Activated CD8-positive, alpha-beta memory T cell treated with anti-CD3 and anti-CD28 coated beads for 48 hours (primary cell): ENCODE data around the gene UCKL1.
"Not testable (repeated sequence)": the region's sequence is repeated elsewhere in the genome, so short reads cannot be mapped to it uniquely, and the experiment has no call there.

Source experiments
- DNase-seq, 3 experiments: peaks; one replicate each; pipeline ENCODE4 v3.0.0-alpha.2; 2020; ENCODE audit warnings: low read depth in 2 of 3, low spot score in 2 of 3

UCKL1 gene

GRCh38 chr20:63955827-63956663 is at the start of gene UCKL1:
TSS of gene UCKL1 (minus strand) at chr20:63956416. CDS start at chr20:63956372, 44 bp downstream.
- DNase-seq, result peak in 1 of 3 experiments; percentile 69

- no peak for DNase-seq
These were observed 49.2 kb upstream of the UCKL1 start for GRCh38 chr20:64005394-64005793.

GRCh38 chr20:64003960-64004725 is 47.9 kb upstream of the UCKL1 start:
- no peak for DNase-seq

GRCh38 chr20:64001607-64002011 is 45.4 kb upstream of the UCKL1 start:
- no peak for DNase-seq

- no peak for DNase-seq
These were observed 44.7 kb upstream of the UCKL1 start for GRCh38 chr20:64000906-64001305.

- DNase-seq, result no peak
These were observed 26.7 kb upstream of the UCKL1 start for GRCh38 chr20:63982937-63983336.

- peak; percentile 85 to 89 (median 86) for DNase-seq
These were observed 24.9 kb upstream of the UCKL1 start, which contains the start of gene PRPF6 for GRCh38 chr20:63980806-63981728. TSS of gene PRPF6 (plus strand) at chr20:63981132. CDS start at chr20:63981246, 114 bp downstream.

- no peak for DNase-seq
These were observed 24.1 kb upstream of the UCKL1 start for GRCh38 chr20:63980317-63980805.

GRCh38 chr20:63979557-63980316 is 23.5 kb upstream of the UCKL1 start, which contains the start of gene SAMD10:
TSS of gene SAMD10 (minus strand) at chr20:63979642. CDS start at chr20:63979467, 175 bp downstream.
- peak; percentile 72 to 87 (median 79) for DNase-seq

GRCh38 chr20:63979229-63979556 is 23.0 kb upstream of the UCKL1 start:
- no peak for DNase-seq

- peak in 2 of 3 experiments; percentile 27 to 66 for DNase-seq
These were observed 22.4 kb upstream of the UCKL1 start for GRCh38 chr20:63978319-63979228.

- peak in 2 of 3 experiments; percentile 51 to 62 for DNase-seq
These were observed 21.6 kb upstream of the UCKL1 start for GRCh38 chr20:63977739-63978276.

GRCh38 chr20:63976980-63977738 is 20.9 kb upstream of the UCKL1 start:
- no peak for DNase-seq

GRCh38 chr20:63976511-63976910 is 20.3 kb upstream of the UCKL1 start:
- DNase-seq, result not testable (repeated sequence)

GRCh38 chr20:63974402-63975200 is 18.4 kb upstream of the UCKL1 start:
- DNase-seq, result no peak

GRCh38 chr20:63973636-63974401 is 17.6 kb upstream of the UCKL1 start:
- DNase-seq, result peak in 1 of 3 experiments; percentile 71
